ENCODE data around the gene ATXN7L1.

The ATXN7L1 gene

DNA sequence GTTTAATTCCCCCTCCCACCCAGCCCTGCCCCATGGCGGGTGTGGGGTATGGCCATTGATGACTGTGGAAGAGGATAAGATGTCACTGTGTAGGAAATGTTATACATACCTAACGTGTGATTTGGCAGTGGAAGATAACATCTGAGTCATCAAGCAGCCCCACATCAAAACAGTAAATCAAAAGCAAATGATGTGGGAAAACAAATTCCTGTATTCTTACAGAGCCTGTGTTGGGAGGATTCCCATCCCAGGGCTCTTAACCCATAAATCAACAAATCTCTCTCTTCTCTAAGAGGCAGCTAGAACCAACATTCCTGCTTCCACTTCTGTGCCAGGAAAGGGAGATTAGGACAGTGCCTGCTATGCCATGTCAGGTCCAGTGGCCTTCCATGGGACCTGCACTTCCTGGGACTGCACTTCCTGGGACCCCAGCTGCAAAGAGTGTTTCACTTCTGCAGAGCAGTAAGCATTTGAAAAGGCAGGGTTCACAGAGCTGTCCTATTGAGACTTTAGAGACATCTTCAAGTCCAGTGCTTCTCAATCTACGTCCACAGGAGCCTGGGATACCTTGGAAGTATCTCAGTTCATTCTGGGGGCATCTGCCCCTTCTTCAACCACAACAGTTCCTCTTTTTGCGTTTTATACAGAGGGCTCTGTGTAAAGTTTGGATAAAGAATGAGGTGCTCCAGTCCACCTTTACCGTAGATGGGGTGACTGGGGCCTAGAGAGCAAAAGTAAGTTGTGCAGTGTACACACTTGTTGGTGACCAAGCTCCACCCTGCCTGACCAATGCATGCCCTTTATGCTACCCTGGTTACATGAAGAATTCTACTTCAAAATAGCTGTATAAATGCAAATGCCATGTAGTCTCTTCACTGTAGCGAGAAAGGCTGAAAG lies 45.7 kb downstream of the ATXN7L1 start:
- no CpG with 5 or more reads among the region's 6 CpGs for WGBS, 2 donors (ENCODE audit: extremely low coverage in 2 of 2, insufficient read length in 2 of 2, insufficient replicate concordance in 1 of 2)
- H3K4me2 ChIP-seq (ENCODE audit: insufficient read depth, low read length, poor library complexity, severe bottlenecking) = no peak overlapping the region
- no peak overlapping the region for H3K4ac ChIP-seq (ENCODE audit: low read length)
- H3K79me1 ChIP-seq (ENCODE audit: low read depth, low read length) = no peaks in the 10 kb centered on the region
- no peak for DNase-seq (ENCODE audit: low spot score)
- no peak overlapping the region for H3K23ac ChIP-seq (ENCODE audit: low read depth, low read length, poor library complexity)
- no peak overlapping the region for H2BK5ac ChIP-seq (ENCODE audit: low read length)
- no peak overlapping the region for H3K4me3 ChIP-seq (ENCODE audit: low read length in 2 of 2)
- no peak overlapping the region for H2AFZ ChIP-seq (ENCODE audit: low read length)
- no peak overlapping the region for H3K18ac ChIP-seq (ENCODE audit: low read length)
- H3K9ac ChIP-seq (ENCODE audit: low read depth, low read length, poor library complexity) = no peak overlapping the region
- H3K27me3 ChIP-seq (ENCODE audit: control insufficient read depth in 3 of 3, insufficient read depth in 3 of 3, low read depth in 1 of 3, low read length in 3 of 3) = no peaks in the 10 kb centered on the region
- H2BK120ac ChIP-seq (ENCODE audit: low read depth, low read length) = no peak overlapping the region
- H3K36me3 ChIP-seq (replicated peaks in 1 of 2; ENCODE audit: control insufficient read depth in 2 of 2, insufficient read depth in 2 of 2, low read length in 2 of 2) = no peaks in the 10 kb centered on the region
- no peaks in the 10 kb centered on the region for H3K9me3 ChIP-seq (replicated peaks in 1 of 2; ENCODE audit: control insufficient read depth in 2 of 2, insufficient read depth in 1 of 2, low read depth in 1 of 2, low read length in 2 of 2)
- no peak overlapping the region for H4K91ac ChIP-seq (ENCODE audit: low read depth, low read length, poor library complexity)
- H3K4me1 ChIP-seq (ENCODE audit: control insufficient read depth in 2 of 2, insufficient read depth in 1 of 2, low read depth in 1 of 2, low read length in 2 of 2) = peaks cover 14 to 17% of the 10 kb centered on the region in 2 donors
- no peak overlapping the region for H2BK15ac ChIP-seq (ENCODE audit: low read length)
- no peak overlapping the region for H4K8ac ChIP-seq (ENCODE audit: low read depth, low read length)
- no peak overlapping the region for H3K27ac ChIP-seq (replicated peaks; ENCODE audit: low read length)
- no peak overlapping the region for H3K14ac ChIP-seq (ENCODE audit: low read length)
- no peak overlapping the region for H2AK5ac ChIP-seq (ENCODE audit: low read depth, low read length)
- H2BK12ac ChIP-seq (ENCODE audit: low read length) = no peak overlapping the region

GRCh38 chr7:105829681-105830322 lies 46.6 kb downstream of the ATXN7L1 start:
- Histone ChIP-seq H3K4me3 (ENCODE audit: low read length in 2 of 2) (no peak overlapping the region), H2BK120ac (ENCODE audit: low read depth, low read length) (no peak overlapping the region), H3K18ac (ENCODE audit: low read length) (no peak overlapping the region), H3K23ac (ENCODE audit: low read depth, low read length, poor library complexity) (no peak overlapping the region), H2AK5ac (ENCODE audit: low read depth, low read length) (no peak overlapping the region), H2AFZ (ENCODE audit: low read length) (no peak overlapping the region), H2BK12ac (ENCODE audit: low read length) (no peak overlapping the region), H3K4me1 (ENCODE audit: control insufficient read depth in 2 of 2, insufficient read depth in 1 of 2, low read depth in 1 of 2, low read length in 2 of 2) (peaks cover 13 to 15% of the 10 kb centered on the region in 2 donors), H3K4ac (ENCODE audit: low read length) (no peak overlapping the region), H3K4me2 (ENCODE audit: insufficient read depth, low read length, poor library complexity, severe bottlenecking) (no peak overlapping the region), H3K9me3 (replicated peaks in 1 of 2; ENCODE audit: control insufficient read depth in 2 of 2, insufficient read depth in 1 of 2, low read depth in 1 of 2, low read length in 2 of 2) (no peaks in the 10 kb centered on the region), H3K9ac (ENCODE audit: low read depth, low read length, poor library complexity) (no peak overlapping the region), H2BK15ac (ENCODE audit: low read length) (no peak overlapping the region), H2BK5ac (ENCODE audit: low read length) (no peak overlapping the region), H4K8ac (ENCODE audit: low read depth, low read length) (no peak overlapping the region), H3K14ac (ENCODE audit: low read length) (no peak overlapping the region), H3K27ac (replicated peaks; ENCODE audit: low read length) (no peak overlapping the region), H3K27me3 (ENCODE audit: control insufficient read depth in 3 of 3, insufficient read depth in 3 of 3, low read depth in 1 of 3, low read length in 3 of 3) (no peaks in the 10 kb centered on the region), H3K36me3 (replicated peaks in 1 of 2; ENCODE audit: control insufficient read depth in 2 of 2, insufficient read depth in 2 of 2, low read length in 2 of 2) (no peaks in the 10 kb centered on the region), H3K79me1 (ENCODE audit: low read depth, low read length) (no peaks in the 10 kb centered on the region), H4K91ac (ENCODE audit: low read depth, low read length, poor library complexity) (no peak overlapping the region)
- no peak for DNase-seq (ENCODE audit: low spot score)
- WGBS, 2 donors (ENCODE audit: extremely low coverage in 2 of 2, insufficient read length in 2 of 2, insufficient replicate concordance in 1 of 2) = no CpG with 5 or more reads among the region's 5 CpGs

GRCh38 chr7:105828141-105828540 lies 48.3 kb downstream of the ATXN7L1 start:
- Histone ChIP-seq H3K36me3 (replicated peaks in 1 of 2; ENCODE audit: control insufficient read depth in 2 of 2, insufficient read depth in 2 of 2, low read length in 2 of 2) (no peaks in the 10 kb centered on the region), H2BK15ac (ENCODE audit: low read length) (no peak overlapping the region), H3K23ac (ENCODE audit: low read depth, low read length, poor library complexity) (no peak overlapping the region), H4K8ac (ENCODE audit: low read depth, low read length) (no peak overlapping the region), H3K79me1 (ENCODE audit: low read depth, low read length) (no peaks in the 10 kb centered on the region), H3K4me1 (ENCODE audit: control insufficient read depth in 2 of 2, insufficient read depth in 1 of 2, low read depth in 1 of 2, low read length in 2 of 2) (peaks cover 8 to 10% of the 10 kb centered on the region in 2 donors), H3K18ac (ENCODE audit: low read length) (no peak overlapping the region), H2BK120ac (ENCODE audit: low read depth, low read length) (no peak overlapping the region), H2BK5ac (ENCODE audit: low read length) (no peak overlapping the region), H2BK12ac (ENCODE audit: low read length) (no peak overlapping the region), H3K14ac (ENCODE audit: low read length) (no peak overlapping the region), H3K4ac (ENCODE audit: low read length) (no peak overlapping the region), H2AFZ (ENCODE audit: low read length) (no peak overlapping the region), H3K9ac (ENCODE audit: low read depth, low read length, poor library complexity) (no peak overlapping the region), H3K4me2 (ENCODE audit: insufficient read depth, low read length, poor library complexity, severe bottlenecking) (no peak overlapping the region), H3K27me3 (ENCODE audit: control insufficient read depth in 3 of 3, insufficient read depth in 3 of 3, low read depth in 1 of 3, low read length in 3 of 3) (no peaks in the 10 kb centered on the region), H2AK5ac (ENCODE audit: low read depth, low read length) (no peak overlapping the region), H3K4me3 (ENCODE audit: low read length in 2 of 2) (no peak overlapping the region), H3K27ac (replicated peaks; ENCODE audit: low read length) (no peak overlapping the region), H3K9me3 (replicated peaks in 1 of 2; ENCODE audit: control insufficient read depth in 2 of 2, insufficient read depth in 1 of 2, low read depth in 1 of 2, low read length in 2 of 2) (no peaks in the 10 kb centered on the region), H4K91ac (ENCODE audit: low read depth, low read length, poor library complexity) (no peak overlapping the region)
- no peak for DNase-seq (ENCODE audit: low spot score)
- no CpG with 5 or more reads among the region's 2 CpGs for WGBS, 2 donors (ENCODE audit: extremely low coverage in 2 of 2, insufficient read length in 2 of 2, insufficient replicate concordance in 1 of 2)

DNA sequence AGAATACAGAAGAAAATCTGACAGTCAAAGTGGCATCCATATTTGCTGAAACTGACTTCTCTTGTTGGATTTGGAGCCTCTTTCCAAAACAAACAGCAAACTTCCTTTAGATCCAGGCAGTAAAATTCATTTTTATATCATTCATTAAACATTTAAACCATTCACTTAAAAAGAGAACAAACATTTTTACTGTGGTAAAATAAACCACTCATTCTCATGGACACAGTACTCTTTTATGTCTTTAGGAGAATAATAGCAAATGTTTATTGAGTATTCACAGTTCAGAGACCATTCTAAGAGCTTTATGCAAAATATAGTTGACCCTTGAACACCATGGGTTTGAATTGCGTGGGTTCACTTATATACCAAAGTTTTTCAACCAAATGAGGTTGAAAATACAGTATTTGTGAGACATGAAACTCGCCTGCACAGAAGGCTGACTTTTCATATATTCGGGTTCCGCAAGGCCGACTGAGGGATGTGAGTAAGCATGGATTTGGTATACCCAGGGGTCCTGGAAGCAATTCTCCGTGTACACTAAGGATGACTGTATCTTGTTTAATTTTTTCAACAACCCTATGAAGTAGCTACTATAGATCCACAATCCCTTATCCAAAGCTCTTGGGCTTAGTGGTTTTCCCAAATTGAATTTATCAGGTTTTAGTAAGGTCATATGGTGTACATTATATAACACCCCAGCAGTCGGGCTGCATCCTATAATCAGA lies 49.1 kb downstream of the ATXN7L1 start:
- Histone ChIP-seq H3K36me3 (replicated peaks in 1 of 2; ENCODE audit: control insufficient read depth in 2 of 2, insufficient read depth in 2 of 2, low read length in 2 of 2) (no peaks in the 10 kb centered on the region), H2BK5ac (ENCODE audit: low read length) (no peak overlapping the region), H3K4ac (ENCODE audit: low read length) (no peak overlapping the region), H3K23ac (ENCODE audit: low read depth, low read length, poor library complexity) (no peak overlapping the region), H3K4me3 (ENCODE audit: low read length in 2 of 2) (no peak overlapping the region), H3K4me2 (ENCODE audit: insufficient read depth, low read length, poor library complexity, severe bottlenecking) (no peak overlapping the region), H2AFZ (ENCODE audit: low read length) (no peak overlapping the region), H3K4me1 (ENCODE audit: control insufficient read depth in 2 of 2, insufficient read depth in 1 of 2, low read depth in 1 of 2, low read length in 2 of 2) (peaks cover 2 to 10% of the 10 kb centered on the region in 2 donors), H2BK120ac (ENCODE audit: low read depth, low read length) (no peak overlapping the region), H3K9ac (ENCODE audit: low read depth, low read length, poor library complexity) (no peak overlapping the region), H3K14ac (ENCODE audit: low read length) (no peak overlapping the region), H4K8ac (ENCODE audit: low read depth, low read length) (no peak overlapping the region), H2AK5ac (ENCODE audit: low read depth, low read length) (no peak overlapping the region), H4K91ac (ENCODE audit: low read depth, low read length, poor library complexity) (no peak overlapping the region), H3K27ac (replicated peaks; ENCODE audit: low read length) (no peak overlapping the region), H3K18ac (ENCODE audit: low read length) (no peak overlapping the region), H2BK12ac (ENCODE audit: low read length) (no peak overlapping the region), H2BK15ac (ENCODE audit: low read length) (no peak overlapping the region), H3K79me1 (ENCODE audit: low read depth, low read length) (no peaks in the 10 kb centered on the region), H3K9me3 (replicated peaks in 1 of 2; ENCODE audit: control insufficient read depth in 2 of 2, insufficient read depth in 1 of 2, low read depth in 1 of 2, low read length in 2 of 2) (no peaks in the 10 kb centered on the region), H3K27me3 (ENCODE audit: control insufficient read depth in 3 of 3, insufficient read depth in 3 of 3, low read depth in 1 of 3, low read length in 3 of 3) (no peaks in the 10 kb centered on the region)
- no peak for DNase-seq (ENCODE audit: low spot score)
- no CpG with 5 or more reads among the region's 7 CpGs for WGBS, 2 donors (ENCODE audit: extremely low coverage in 2 of 2, insufficient read length in 2 of 2, insufficient replicate concordance in 1 of 2)

Measured in neuronal stem cell (in vitro differentiated cells).